ENCODE results near the gene MYO7A.
"Not testable (repeated sequence)": the region's sequence is repeated elsewhere in the genome, so short reads cannot be mapped to it uniquely, and the experiment has no call there.

Gene MYO7A

GRCh38 chr11:77093056-77093891, 34.8 kb upstream of the MYO7A start:
- no peak for DNase-seq

- DNase-seq = peak; percentile 100
These were observed 33.8 kb upstream of the MYO7A start for GRCh38 chr11:77093987-77094840.

- DNase-seq = peak; percentile 67
These were observed 33.1 kb upstream of the MYO7A start for GRCh38 chr11:77094841-77095365.

- peak; percentile 93 for DNase-seq
These were observed 32.2 kb upstream of the MYO7A start for GRCh38 chr11:77095551-77096490.

- DNase-seq = no peak
These were observed 31.4 kb upstream of the MYO7A start for GRCh38 chr11:77096591-77097019.

GRCh38 chr11:77097180-77097579, 30.9 kb upstream of the MYO7A start:
- DNase-seq = not testable (repeated sequence)

GRCh38 chr11:77100166-77101042, 27.6 kb upstream of the MYO7A start:
- DNase-seq = no peak

- DNase-seq = peak; percentile 10
These were observed 27.0 kb upstream of the MYO7A start for GRCh38 chr11:77101043-77101537.

GRCh38 chr11:77102246-77103210, 25.5 kb upstream of the MYO7A start, which contains the start of gene OMP:
OMP (plus strand) TSS chr11:77102840; CDS start chr11:77102840, 0 bp downstream.
- DNase-seq = no peak

- DNase-seq = no peak
These were observed 24.7 kb upstream of the MYO7A start for GRCh38 chr11:77103319-77103718.

GRCh38 chr11:77104727-77105126, 23.3 kb upstream of the MYO7A start:
- DNase-seq = no peak

GRCh38 chr11:77106321-77106720, 21.7 kb upstream of the MYO7A start:
- no peak for DNase-seq

- DNase-seq = no peak
These were observed 21.3 kb upstream of the MYO7A start for GRCh38 chr11:77106759-77107158.

GRCh38 chr11:77107950-77108349, 20.1 kb upstream of the MYO7A start:
- DNase-seq = peak; percentile 79

- no peak for DNase-seq
These were observed 19.6 kb upstream of the MYO7A start for GRCh38 chr11:77108436-77108835.

GRCh38 chr11:77109236-77110019, 18.6 kb upstream of the MYO7A start:
- peak; percentile 98 for DNase-seq

GRCh38 chr11:77110836-77111235, 17.2 kb upstream of the MYO7A start:
- DNase-seq = no peak

- no peak for DNase-seq
These were observed 16.8 kb upstream of the MYO7A start for GRCh38 chr11:77111277-77111676.

GRCh38 chr11:77111946-77112345, 16.1 kb upstream of the MYO7A start:
- no peak for DNase-seq
